DMS153 (cell line): ENCODE data around the gene SHOX.

Experiments
- DNase-seq: peaks from one replicate; lab custom pipeline; 2025; lab: John Stamatoyannopoulos, UW

Gene SHOX

GRCh38 chrX:666762-667720 is 36.5 kb downstream of the SHOX start:
- no peak for DNase-seq

DNA sequence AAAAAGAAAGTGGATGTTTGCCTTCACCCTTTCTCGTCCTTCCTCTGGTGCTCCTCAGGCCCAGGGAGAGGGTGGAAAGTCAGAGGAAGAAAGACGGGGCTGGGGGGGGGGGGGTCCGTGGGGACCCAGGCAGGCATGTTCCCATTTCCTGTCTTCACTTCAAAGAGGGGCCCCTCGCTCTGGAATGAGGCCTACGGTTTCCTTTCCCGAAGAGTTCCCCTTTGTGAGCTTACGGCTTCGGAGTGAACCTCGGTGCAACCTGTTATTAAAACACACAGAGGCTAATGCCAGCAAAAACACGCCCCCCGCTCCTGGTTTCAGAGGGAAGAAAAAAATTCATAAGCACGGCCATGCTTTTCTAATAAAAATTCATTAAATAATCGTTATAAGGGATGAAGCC is 40.1 kb downstream of the SHOX start:
- DNase-seq = no peak

DNA sequence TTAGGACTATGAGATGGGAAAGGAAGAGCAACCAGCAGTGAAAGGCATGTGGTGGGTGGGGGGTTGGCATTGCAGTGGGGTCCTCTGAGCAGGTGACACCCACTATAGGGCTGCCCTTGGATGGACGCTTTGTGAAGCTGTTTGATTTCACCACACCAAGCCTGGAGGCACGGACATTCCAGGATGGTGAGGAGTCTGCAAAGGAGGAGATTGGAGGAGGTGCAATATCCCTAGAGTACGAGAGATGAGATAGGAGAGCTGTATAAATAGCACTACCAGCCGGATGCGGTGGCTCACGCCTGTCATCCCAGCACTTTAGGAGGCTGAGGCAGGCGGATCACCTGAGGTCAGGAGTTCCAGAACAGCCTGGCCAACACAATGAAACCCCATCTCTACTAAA is 42.3 kb downstream of the SHOX start:
- no peak for DNase-seq

DNA sequence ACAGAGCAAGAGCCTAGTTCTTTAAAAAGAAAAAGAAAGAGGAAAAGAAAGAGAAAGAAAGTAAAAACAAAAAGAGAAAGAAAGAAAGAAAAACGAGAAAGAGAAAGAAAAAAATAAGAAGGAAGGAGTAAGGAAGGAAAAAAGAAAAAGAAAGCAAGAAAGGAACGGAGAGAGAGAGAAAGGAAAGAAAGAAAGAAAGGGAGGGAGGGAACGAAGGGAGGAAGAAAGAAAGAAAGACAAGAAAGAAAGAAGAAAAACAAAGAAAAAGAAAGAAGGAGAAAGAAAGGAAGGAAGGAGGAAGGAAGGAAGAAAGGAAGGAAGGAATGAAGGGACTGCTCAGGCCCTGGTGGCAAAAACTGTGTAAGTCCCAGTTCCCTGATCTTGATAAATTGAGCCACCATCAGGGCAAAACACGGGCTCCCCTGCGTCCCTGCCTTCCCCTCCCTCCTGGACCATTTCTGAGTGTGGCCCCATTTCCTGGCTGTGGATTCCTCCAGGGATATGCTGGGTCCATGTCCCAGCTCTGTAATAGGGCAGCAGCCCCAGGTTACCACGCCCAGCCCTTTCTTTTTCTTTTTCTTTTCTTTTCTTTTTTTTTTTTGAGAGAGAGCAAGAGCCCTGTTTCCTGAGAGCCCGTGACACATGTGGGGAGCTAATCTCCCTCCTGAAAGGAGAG is 44.8 kb downstream of the SHOX start:
- no peak for DNase-seq

DNA sequence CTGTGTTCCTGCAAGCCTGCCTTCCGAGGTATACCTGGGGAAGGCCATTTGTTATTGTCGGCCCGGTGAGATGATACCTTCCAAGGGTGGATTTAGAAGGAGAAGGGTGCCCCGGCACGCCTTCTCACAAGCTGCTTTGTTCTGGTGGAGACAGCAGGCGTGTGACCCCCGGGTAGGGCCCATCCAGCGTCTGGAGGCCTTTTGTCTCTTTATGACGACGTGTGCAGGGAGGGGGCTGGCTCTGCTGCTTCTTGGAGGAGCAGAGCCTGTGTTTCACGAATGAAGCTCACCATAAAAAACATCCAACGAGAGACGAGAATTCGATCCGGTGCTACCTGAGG is 45.3 kb downstream of the SHOX start:
- no peak for DNase-seq

GRCh38 chrX:677376-677775 is 46.8 kb downstream of the SHOX start:
- DNase-seq = no peak

DNA sequence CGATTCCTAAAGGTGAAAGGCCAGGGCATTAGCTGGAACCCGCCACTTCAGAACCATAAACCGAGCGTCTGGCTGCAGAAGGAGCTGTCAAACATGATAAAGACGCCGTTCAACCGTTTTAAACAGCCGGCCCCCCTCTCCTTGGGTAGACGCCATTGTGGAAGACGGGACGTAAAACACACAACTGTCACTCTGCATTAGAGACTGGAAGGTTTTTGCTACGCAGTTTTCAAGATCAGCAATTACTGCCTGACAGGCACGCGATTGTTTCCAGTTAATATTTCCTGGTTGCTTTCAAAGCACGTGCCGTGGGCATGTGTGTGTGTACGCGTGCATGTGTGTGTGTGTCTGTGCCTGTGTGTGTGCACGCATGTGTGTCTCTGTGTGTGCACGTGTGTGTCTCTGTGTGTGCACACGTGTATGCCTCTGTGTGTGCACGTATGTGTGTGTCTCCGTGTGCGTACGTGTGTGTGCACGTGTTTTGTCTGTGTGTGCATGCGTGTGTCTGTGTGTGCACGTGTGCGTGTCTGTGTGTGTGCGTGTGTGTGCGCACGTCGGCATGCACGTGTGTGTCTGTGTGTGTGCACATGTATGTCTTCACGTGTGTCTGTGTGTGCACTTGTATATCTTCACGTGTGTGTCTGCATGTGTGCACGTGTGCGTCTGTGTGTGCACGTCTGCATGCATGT is 48.8 kb downstream of the SHOX start:
- DNase-seq = no peak

DNA sequence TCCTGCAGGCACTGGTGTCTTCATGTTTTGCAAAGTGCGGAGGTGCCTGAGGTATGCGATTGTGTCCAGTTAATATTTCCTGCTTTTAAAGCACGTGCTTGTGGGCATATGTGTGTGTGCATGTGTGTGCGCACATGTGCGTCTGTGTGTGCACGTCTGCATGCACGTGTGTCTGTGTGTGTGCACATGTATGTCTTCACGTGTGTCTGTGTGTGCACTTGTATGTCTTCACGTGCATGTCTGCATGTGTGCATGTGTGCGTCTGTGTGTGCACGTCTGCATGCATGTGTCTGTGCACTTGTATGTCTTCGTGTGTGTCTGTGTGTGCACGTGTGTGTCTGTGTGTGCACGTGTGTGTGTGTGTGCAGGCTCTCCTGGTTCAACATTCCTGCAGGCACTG is 49.5 kb downstream of the SHOX start:
- DNase-seq = no peak

DNA sequence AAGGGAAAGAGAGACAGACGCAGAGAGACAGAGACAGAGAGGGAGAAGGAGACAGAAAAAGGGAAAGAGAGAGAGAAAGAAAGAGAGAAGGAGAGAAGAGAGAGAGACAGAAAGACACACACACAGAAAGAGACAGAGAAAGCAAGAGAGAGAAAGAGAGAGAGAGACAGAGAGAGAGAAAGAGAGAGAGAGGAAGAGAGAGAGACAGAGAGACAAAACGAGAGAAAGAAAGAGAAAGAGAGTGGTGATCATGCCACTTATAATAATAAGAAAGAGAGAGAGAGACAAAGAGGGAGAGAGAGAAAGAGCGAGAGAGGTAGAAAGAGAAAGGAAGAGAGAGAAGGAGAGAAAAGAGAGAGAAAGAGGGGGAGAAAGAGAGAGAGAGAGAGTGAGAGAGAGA is 51.4 kb downstream of the SHOX start:
- DNase-seq = no peak

- DNase-seq = no peak
Measured at GRCh38 chrX:682892-683291, 52.3 kb downstream of the SHOX start.

DNA sequence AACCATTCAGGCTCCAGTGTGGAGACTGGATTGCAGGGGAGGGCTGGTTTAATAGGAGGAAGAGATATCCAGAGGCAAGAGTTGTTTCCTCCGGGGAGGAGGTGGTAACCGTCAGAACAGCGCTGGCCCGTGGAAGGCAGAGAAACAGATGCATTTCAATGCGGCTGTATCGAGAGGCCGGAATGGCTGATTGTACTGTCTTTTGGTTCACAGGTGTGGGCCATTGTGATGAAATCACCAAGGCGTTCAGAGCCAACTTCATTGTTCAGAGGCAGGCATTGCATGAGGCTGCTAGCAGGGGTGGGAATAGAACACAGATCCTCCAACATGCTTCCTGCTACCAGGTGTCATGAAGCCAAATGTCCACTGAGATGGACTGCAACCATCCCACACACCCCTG is 53.0 kb downstream of the SHOX start:
- no peak for DNase-seq

DNA sequence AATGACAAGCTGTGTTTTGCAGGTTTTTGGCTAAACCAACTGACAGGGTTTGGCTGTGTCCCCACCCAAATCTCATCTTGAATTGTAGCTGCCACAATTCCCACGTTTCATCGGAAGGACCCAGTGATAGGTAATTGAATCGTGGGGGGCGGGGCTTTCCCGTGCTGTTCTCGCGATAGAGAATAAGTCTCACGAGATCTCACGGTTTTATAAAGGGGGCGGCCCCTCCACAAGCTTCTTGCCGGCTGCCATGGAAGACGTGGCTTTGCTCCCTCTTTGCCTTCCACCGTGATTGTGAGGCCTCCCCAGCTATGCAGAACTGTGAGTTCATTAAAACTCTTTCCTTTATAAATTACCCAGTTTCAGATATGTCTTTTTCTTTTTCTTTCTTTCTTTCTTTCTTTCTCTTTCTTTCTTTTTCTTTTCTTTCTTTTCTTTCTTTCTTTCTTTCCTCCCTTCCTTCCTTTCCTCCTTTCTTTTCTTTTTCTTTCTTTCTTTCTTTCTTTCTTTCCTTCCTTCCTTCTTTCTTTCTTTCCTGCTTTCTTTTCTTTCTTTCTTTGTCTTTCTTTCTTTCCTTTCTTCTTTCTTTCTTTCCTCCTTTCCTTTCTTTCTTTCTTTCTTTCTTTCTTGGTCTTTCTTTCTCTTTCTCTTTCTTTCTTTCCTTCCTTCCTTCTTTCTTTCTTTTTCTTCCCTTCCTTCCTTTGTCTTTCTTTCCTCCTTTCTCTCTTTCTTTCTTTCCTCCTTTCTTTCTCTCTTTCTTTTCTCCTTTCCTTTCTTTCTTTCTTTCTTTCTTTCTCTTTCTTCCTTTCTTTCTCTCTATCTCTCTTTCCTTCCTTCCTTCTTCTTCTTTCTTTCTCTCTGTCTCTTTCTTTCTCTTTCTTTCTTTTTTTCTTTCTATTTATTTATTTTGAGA is 54.8 kb downstream of the SHOX start:
- no peak for DNase-seq

- DNase-seq = no peak
Measured at GRCh38 chrX:689983-690382, 59.4 kb downstream of the SHOX start.

GRCh38 chrX:694800-695199 is 64.2 kb downstream of the SHOX start:
- DNase-seq = no peak

- no peak for DNase-seq
Measured at GRCh38 chrX:698206-698605, 67.6 kb downstream of the SHOX start.

GRCh38 chrX:700936-701335 is 70.3 kb downstream of the SHOX start:
- no peak for DNase-seq

DNA sequence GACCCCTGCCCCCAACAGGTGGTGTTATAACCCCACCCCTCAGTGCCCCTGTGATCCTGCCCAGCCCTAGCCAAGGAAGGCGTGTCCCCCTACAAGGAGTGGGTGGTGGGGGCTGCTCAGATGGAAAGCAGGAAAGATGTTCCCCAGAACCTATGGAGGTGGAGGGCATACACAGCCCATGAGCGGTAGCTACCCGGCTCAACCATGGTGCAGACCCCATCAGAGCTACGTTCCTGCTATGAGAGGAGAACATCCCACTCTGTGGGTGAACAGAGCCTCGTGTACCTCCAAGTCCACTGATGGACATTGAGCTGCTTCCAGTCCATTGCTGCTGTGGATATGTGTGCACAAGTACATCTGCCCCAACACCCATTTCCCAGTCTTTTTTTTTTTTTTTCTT is 71.1 kb downstream of the SHOX start:
- no peak for DNase-seq

- no peak for DNase-seq
Measured at GRCh38 chrX:703466-703865, 72.9 kb downstream of the SHOX start.

DNA sequence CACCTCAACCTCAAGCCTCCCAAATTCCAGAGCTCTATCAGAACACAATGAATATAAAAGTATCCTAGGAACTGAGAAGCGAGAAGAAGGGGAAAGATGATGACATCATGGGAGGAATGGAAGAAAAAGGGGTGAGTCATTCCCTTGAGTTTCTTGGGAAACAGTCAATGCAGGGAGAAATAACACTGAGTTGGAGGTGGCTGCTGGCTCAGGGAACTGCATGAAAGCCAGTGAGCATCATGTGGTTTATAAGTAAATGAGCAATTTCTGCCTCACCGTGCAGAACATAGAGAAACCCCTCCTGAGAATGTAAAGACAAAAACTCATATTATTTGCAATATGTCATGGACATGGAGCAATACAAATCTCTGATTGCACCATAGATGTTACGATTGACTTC is 73.3 kb downstream of the SHOX start:
- DNase-seq = no peak
